Small intestine (tissue), 7 donors: ENCODE measurements around the gene ARHGEF4. TPM values are rescaled to one million over a fixed set of nuclear protein-coding genes. Genes with fewer than 3 reads are reported as not detected.

ENCODE experiments used
- DNase-seq, 2 donors: peaks; one replicate each; pipeline versions ENCODE4 v3.0.0 to v3.0.0-alpha.2; 2013
- FAIRE-seq: peaks from 2 replicates; lab custom pipeline; 2012; peaks lifted over from hg19 to GRCh38; lab: Jason Lieb, UNC
- H3K27ac ChIP-seq, 3 donors: one replicate each; pipeline ENCODE4 v1.5.1; 2013; ENCODE audit warnings: low read length in 2 of 3, mild to moderate bottlenecking in 2 of 3, control low read depth in 1 of 3, inconsistent platforms in 1 of 3, low read depth in 1 of 3, moderate library complexity in 1 of 3
- H3K27me3 ChIP-seq, 3 donors: one replicate each; pipeline ENCODE4 v1.6.1; 2013; ENCODE audit warnings: low read length in 3 of 3, inconsistent platforms in 1 of 3; ENCODE audit not compliant: control insufficient read depth in 3 of 3, insufficient read depth in 3 of 3
- H3K36me3 ChIP-seq, 3 donors: one replicate each; pipeline ENCODE4 v1.6.1; 2013; ENCODE audit warnings: low read length in 3 of 3, inconsistent platforms in 1 of 3, low read depth in 1 of 3, mild to moderate bottlenecking in 1 of 3, moderate library complexity in 1 of 3; ENCODE audit not compliant: control insufficient read depth in 3 of 3, insufficient read depth in 2 of 3
- H3K4me1 ChIP-seq, 3 donors: one replicate each; pipeline ENCODE4 v1.6.1; 2013; ENCODE audit warnings: low read length in 2 of 3, inconsistent platforms in 1 of 3, low read depth in 1 of 3, mild to moderate bottlenecking in 1 of 3, moderate library complexity in 1 of 3; ENCODE audit not compliant: control insufficient read depth in 3 of 3, insufficient read depth in 2 of 3
- H3K4me3 ChIP-seq, 3 donors: one replicate each; pipeline ENCODE4 v1.5.1; 2013; ENCODE audit warnings: low read length in 3 of 3, control low read depth in 1 of 3, inconsistent platforms in 1 of 3, low read depth in 1 of 3, mild to moderate bottlenecking in 1 of 3, moderate library complexity in 1 of 3
- H3K9me3 ChIP-seq, 2 donors: one replicate each; pipeline ENCODE4 v1.6.1; 2013; ENCODE audit warnings: low read depth in 1 of 2, low read length in 1 of 2; ENCODE audit not compliant: control insufficient read depth in 2 of 2, insufficient read depth in 1 of 2
- WGBS, 3 donors: extraction: QIAGEN DNeasy Blood & Tissue Kit; methylation state at CpG; one replicate each; pipeline ENCODE4 v1.1.7; 2013; 5-methylcytosine and 5-hydroxymethylcytosine counted together
- polyA plus RNA-seq, 4 donors: library from polyadenylated mRNA; stranded (reverse) in 3 of 4; unstranded in 1 of 4; fragments of 200-250 nt in 3 of 4; fragments of 120-200 nt in 1 of 4; gene quantifications; one replicate each; pipeline versions ENCODE4 v1.2.1 to v1.2.3, GENCODE V29; 2013
- donor health status: healthy with polysubstance abuse.
- donor health status: control.
- donor health status: control.
- donor health status: Bipolar disorder and iron deficiency.
- donor health status: healthy.

The ARHGEF4 gene
- polyA plus RNA-seq, 4 donors, result 0.22 to 2.8 (median 0.83) TPM; not detected in 1

- 61 to 67% (median 61%) methylated on average over 10 of the region's 10 CpGs for WGBS, 3 donors
- FAIRE-seq, result no peak
- Histone ChIP-seq H3K4me1 (no peaks in the 10 kb centered on the region), H3K36me3 (no peaks in the 10 kb centered on the region), H3K27me3 (no peaks in the 10 kb centered on the region), H3K4me3 (no peak overlapping the region), H3K27ac (no peak overlapping the region), H3K9me3 (no peaks in the 10 kb centered on the region)
- no peak for DNase-seq
These were observed 13.4 kb downstream of the ARHGEF4 start for GRCh38 chr2:130849896-130850787.

- DNase-seq (no peak), FAIRE-seq (no peak)
- Histone ChIP-seq H3K27me3 (no peaks in the 10 kb centered on the region), H3K9me3 (no peaks in the 10 kb centered on the region), H3K4me3 (no peak overlapping the region), H3K36me3 (no peaks in the 10 kb centered on the region), H3K27ac (no peak overlapping the region), H3K4me1 (no peaks in the 10 kb centered on the region)
- WGBS, 3 donors, result 68 to 86% (median 75%) methylated on average over 25 to 26 of the region's 26 CpGs
These were observed 14.3 kb downstream of the ARHGEF4 start for GRCh38 chr2:130850788-130851623.

- Histone ChIP-seq H3K4me3 (no peak overlapping the region), H3K4me1 (no peaks in the 10 kb centered on the region), H3K9me3 (no peaks in the 10 kb centered on the region), H3K27me3 (no peaks in the 10 kb centered on the region), H3K27ac (no peak overlapping the region), H3K36me3 (no peaks in the 10 kb centered on the region)
- DNase-seq, result no peak
- FAIRE-seq, result no peak
- 51 to 72% (median 61%) methylated on average over 14 of the region's 14 CpGs for WGBS, 3 donors
These were observed 15.1 kb downstream of the ARHGEF4 start for GRCh38 chr2:130851624-130852382.

DNA sequence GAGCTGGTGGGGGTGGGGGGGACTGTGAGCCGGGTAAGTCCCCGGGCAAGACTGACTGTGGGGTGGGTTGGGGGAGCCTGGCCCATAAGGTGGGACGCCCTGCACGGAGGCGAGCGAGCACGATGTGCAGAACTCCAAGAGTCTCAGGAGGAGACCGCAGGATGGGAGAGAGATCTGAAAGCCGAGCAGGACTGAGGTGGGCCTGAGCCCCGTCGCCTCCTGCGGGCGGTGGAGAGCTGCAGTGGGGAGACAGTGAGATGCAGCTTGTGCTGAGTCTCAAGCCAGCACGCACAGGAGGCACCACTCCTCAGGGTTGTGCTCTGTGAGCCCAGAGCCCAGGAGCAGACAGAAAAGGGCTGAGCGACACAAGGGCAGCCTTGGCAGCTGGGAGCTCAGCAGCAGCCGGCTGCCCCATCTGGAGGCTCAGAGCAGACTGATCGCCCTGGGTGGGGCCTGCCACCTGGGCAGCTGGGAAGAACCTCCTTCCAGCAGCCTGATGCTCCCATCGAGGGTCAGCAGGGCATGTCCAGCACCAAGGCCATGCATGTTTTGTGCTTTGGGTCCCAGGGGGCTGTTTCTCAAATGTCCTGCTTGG is 15.9 kb downstream of the ARHGEF4 start:
- Histone ChIP-seq H3K36me3 (no peaks in the 10 kb centered on the region), H3K4me3 (no peak overlapping the region), H3K27ac (no peak overlapping the region), H3K9me3 (no peaks in the 10 kb centered on the region), H3K4me1 (no peaks in the 10 kb centered on the region), H3K27me3 (no peaks in the 10 kb centered on the region)
- 83 to 86% (median 85%) methylated on average over 18 of the region's 18 CpGs for WGBS, 3 donors
- DNase-seq (no peak), FAIRE-seq (no peak)

DNA sequence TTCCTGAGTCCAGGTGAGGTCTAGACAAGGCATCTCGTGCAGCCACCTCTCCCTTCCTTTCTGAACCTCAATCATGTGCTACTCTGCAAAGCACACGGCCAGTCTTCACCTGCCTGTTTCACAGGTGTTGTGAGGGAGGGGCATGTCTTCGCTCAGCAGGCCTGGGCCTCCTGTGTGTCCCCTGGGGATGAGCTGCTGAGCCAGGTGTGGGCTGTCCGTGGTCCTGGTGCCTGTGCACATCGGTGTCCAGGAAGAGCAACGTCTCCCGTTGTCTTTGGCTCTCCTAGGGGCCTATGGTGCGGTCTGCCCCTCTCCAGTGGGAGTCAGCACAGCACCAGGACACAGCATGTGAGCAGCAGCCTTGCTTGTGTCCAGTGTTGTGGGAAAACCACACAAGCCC is 16.7 kb downstream of the ARHGEF4 start:
- no peak for DNase-seq
- no peaks in the 10 kb centered on the region for H3K4me1 ChIP-seq
- H3K4me3 ChIP-seq, result no peak overlapping the region
- WGBS, 3 donors, result 60 to 68% (median 60%) methylated on average over 8 of the region's 8 CpGs
- no peak overlapping the region for H3K27ac ChIP-seq
- no peaks in the 10 kb centered on the region for H3K27me3 ChIP-seq
- no peaks in the 10 kb centered on the region for H3K9me3 ChIP-seq
- no peak for FAIRE-seq
- no peaks in the 10 kb centered on the region for H3K36me3 ChIP-seq

- no peaks in the 10 kb centered on the region for H3K27me3 ChIP-seq
- no peaks in the 10 kb centered on the region for H3K4me1 ChIP-seq
- no peak overlapping the region for H3K27ac ChIP-seq
- FAIRE-seq (no peak), DNase-seq (no peak)
- 69 to 77% (median 71%) methylated on average over 5 of the region's 5 CpGs for WGBS, 3 donors
- H3K36me3 ChIP-seq, result no peaks in the 10 kb centered on the region
- no peak overlapping the region for H3K4me3 ChIP-seq
- H3K9me3 ChIP-seq, result no peaks in the 10 kb centered on the region
These were observed 17.6 kb downstream of the ARHGEF4 start for GRCh38 chr2:130854301-130854700.

DNA sequence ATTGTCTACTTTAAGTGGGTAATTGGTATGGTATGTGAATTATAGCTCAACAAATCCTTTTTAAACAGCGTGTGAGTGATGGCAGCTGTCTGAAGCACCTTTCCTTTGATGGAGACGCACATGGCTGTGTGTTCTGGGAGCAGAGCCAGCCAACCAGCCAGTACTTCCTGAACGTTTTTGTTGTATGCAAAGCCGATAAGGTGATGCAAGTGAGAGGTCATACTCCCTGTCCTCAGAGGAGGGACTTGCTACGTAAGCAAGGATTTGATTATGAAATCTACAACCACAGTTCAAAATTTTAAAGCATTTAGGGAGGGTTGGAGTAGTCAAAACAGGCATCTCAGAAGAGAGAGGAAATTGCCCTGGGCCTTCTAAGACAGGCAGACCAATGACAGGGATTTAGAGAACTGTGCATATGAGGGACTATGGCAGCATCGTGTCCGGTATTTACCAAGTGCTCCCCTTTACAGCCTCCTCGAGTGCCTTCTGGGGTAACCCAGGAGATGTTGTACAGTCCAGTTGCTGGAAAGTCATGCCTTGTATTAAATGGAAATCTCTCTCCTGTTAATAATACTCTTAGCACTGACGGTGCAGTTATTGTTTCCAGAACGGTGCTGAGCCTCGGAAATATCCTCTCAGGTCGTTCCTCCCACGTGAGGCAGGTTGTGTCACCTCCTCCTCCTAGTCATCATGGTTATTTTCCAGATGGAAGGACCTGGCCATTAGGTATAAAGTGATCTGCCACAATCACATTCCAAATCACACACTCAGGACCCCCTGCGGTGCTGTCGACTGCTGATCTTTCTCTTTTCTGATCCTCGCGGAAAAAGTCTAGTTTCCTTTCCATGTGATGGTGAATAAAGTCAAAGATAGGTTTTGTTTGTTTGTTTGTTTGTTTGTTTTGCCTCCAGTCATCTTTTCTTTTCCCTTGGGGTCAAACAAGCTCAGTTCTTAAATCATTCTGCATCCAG is 28.4 kb downstream of the ARHGEF4 start:
- Histone ChIP-seq H3K27me3 (peaks cover 0 to 3% (median 0%) of the 10 kb centered on the region in 3 donors), H3K4me1 (no peaks in the 10 kb centered on the region), H3K27ac (no peak overlapping the region), H3K4me3 (no peak overlapping the region), H3K9me3 (no peaks in the 10 kb centered on the region), H3K36me3 (no peaks in the 10 kb centered on the region)
- FAIRE-seq, result no peak
- 52 to 61% (median 56%) methylated on average over 17 of the region's 17 CpGs for WGBS, 3 donors
- peak in 1 of 2 donors; percentile 50 for DNase-seq
